GM19035 (cell line): ENCODE results near the gene COL27A1.

Experiments
- ATAC-seq: cut with Tn5 transposase; IDR thresholded peaks from one replicate; pipeline ENCODE4 v1.9.1; 2021; ENCODE audit not compliant: unreplicated experiment

The COL27A1 gene

DNA sequence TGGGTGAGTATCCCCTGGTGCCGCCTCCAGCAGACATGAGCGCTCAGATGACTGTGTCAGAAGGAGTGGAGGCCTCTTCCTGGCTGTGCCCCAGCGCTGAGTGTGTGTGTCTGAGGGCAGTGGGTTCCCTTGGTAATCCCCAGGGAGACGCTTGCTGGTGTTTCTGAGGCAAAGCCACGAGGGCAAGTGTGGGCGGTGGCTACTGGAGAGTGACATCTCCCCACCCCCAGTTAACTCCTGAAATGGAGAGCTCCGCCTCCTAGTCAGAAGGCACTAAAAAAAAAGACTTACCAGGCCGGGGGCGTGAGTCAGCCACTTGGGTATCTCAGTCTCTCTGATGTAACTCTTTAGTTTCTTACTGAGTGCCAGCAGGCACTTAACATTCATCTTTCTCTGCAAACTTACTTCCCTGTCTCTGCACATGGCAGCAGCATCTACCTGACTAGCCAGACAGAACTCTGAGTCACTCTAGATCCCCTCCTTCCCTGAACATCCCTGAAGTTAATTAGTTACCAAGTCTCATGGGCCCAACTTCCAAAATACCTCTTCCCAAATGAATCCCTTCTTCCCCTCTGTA, 193.7 kb downstream of the COL27A1 start:
- peak; percentile 89 for ATAC-seq

- no peak for ATAC-seq
Observed at GRCh38 chr9:114349713-114350480, 194.6 kb downstream of the COL27A1 start.

DNA sequence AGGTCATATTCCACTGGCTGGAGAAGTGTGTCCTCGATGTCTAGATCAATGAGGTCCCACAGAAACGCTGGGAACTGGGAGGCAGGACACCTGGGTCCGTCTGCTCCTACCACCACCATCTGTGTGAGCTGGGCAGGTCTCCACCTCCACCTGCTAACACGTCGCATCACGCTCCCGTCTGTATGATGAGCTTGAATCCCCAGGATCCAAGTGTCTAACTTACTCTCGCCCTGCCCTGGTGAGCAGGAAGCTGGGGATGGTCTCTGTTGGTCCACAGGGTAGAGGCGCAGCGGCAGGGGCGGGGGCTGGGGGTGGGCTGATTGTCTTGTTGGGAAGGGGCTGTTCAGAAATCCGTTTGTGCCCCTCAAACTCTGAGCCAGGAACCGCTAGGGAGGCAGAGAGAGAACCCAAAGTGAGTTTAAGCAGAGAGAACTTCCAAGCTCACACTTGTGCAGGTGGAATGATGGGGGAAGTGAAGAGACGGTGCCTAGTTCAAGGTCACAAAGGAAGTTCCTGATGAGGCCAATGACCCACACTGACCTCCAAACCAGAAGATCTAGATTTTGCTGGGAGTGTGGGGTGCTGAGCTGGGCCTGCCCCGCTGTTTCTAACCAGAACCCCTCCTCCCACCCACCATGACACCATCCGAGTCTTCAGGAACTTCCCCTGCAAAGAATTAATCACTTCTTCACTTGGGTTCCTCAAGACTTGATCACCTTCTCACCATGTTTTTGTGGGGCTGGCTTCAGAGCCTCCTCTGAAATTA, 195.5 kb downstream of the COL27A1 start:
- no peak for ATAC-seq

- no peak for ATAC-seq
Observed at GRCh38 chr9:114351932-114352331, 196.6 kb downstream of the COL27A1 start.

GRCh38 chr9:114355821-114356220, 200.5 kb downstream of the COL27A1 start:
- no peak for ATAC-seq

- no peak for ATAC-seq
Observed at GRCh38 chr9:114356792-114357191, 201.5 kb downstream of the COL27A1 start.

GRCh38 chr9:114357360-114357759, 202.0 kb downstream of the COL27A1 start:
- ATAC-seq: no peak

GRCh38 chr9:114357911-114358328, 202.6 kb downstream of the COL27A1 start:
- no peak for ATAC-seq

DNA sequence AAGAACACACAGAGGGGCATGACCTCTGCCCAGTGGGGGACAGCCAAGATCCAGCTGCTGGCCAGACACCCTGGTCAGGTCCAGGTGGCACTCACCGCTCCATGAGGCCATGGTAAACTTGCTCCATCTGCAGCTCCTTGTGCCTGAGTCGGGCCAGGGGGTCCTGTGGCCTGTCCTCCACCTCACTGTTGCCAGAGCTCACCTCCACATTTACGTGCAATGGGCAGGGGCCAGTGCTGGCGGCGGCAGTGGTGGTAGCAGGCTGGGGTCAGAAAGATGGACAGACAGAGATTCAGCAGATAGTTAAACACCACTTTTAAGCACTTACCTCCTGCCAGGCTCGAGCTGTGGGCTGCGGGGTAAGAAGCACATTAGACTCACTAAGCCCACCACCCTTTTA, 204.5 kb downstream of the COL27A1 start:
- ATAC-seq: no peak

DNA sequence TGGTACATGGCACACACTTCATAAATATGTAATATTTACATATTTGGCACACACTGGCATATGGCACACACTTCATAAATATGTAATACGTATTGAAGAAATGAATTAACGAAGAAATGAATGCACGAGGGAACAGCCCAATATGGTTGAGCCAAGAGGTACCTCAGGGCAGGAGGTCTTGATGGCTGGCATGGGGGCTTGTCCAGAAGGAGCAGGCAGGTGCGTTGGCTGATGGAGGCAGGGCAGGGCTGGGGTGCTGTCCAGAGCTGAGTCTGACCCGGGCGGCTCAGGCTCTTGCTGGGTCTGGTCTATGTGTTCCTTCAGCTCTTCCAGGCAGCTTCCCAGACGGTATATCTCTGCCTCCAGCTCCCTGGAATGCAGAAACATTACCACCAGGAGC, 206.2 kb downstream of the COL27A1 start:
- no peak for ATAC-seq
